ENCODE results near the gene FBXW2.

DNA sequence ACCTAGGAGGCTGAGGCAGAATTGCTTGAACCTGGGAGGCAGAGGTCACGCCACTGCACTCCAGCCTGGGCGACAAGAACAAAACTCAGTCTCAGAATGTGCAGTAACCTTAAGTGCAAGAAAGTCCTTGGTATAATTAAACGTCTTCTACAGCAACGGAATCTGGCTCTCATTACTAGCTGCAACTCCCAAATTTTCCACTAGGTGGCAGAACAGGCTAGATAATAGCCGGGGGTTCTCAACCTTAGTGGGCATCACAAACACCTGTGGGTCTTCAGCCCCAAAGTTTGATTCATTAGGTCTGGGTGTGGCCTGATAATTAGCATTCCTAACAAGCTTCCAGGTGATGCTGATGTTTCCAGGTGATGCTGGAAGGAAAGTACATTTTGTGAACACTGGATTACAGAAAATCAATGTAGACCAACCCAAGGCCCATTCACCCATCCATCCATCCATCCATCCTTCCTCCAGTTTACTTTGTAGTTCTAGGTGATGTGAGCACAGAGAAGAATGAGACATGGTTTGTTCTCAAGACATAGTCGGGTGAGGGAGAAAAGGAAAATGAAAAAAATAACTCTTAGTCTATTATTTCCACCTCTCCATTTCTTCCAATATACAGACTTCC, 37.3 kb downstream of the FBXW2 start:
- TF ChIP-seq, protein P1, sequence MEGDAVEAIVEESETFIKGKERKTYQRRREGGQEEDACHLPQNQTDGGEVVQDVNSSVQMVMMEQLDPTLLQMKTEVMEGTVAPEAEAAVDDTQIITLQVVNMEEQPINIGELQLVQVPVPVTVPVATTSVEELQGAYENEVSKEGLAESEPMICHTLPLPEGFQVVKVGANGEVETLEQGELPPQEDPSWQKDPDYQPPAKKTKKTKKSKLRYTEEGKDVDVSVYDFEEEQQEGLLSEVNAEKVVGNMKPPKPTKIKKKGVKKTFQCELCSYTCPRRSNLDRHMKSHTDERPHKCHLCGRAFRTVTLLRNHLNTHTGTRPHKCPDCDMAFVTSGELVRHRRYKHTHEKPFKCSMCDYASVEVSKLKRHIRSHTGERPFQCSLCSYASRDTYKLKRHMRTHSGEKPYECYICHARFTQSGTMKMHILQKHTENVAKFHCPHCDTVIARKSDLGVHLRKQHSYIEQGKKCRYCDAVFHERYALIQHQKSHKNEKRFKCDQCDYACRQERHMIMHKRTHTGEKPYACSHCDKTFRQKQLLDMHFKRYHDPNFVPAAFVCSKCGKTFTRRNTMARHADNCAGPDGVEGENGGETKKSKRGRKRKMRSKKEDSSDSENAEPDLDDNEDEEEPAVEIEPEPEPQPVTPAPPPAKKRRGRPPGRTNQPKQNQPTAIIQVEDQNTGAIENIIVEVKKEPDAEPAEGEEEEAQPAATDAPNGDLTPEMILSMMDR (IDR thresholded peaks at IDR 0.05): peak in 5 of 7 experiments; percentile 86 to 95 (median 90)
- TF ChIP-seq EP300 (IDR thresholded peaks at IDR 0.05): no peak

Data from stomach (tissue), 4 donors.